ENCODE measurements around the gene SLC25A40.
"Not testable (repeated sequence)": the region's sequence is repeated elsewhere in the genome, so short reads cannot be mapped to it uniquely, and the experiment has no call there.

SLC25A40 gene, protein sequence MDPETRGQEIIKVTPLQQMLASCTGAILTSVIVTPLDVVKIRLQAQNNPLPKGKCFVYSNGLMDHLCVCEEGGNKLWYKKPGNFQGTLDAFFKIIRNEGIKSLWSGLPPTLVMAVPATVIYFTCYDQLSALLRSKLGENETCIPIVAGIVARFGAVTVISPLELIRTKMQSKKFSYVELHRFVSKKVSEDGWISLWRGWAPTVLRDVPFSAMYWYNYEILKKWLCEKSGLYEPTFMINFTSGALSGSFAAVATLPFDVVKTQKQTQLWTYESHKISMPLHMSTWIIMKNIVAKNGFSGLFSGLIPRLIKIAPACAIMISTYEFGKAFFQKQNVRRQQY

GRCh38 chr7:87876040-87876868, at the start of gene SLC25A40, which contains the start of gene DBF4:
SLC25A40 (minus strand) TSS chr7:87876360; CDS start chr7:87858727, 17,633 bp downstream.
DBF4 (plus strand) TSS chr7:87876493; CDS start chr7:87876733, 240 bp downstream.
- in situ Hi-C loops (cut with MboI; ENCODE audit: low sequenced_read_pairs), result no loop called here

DNA sequence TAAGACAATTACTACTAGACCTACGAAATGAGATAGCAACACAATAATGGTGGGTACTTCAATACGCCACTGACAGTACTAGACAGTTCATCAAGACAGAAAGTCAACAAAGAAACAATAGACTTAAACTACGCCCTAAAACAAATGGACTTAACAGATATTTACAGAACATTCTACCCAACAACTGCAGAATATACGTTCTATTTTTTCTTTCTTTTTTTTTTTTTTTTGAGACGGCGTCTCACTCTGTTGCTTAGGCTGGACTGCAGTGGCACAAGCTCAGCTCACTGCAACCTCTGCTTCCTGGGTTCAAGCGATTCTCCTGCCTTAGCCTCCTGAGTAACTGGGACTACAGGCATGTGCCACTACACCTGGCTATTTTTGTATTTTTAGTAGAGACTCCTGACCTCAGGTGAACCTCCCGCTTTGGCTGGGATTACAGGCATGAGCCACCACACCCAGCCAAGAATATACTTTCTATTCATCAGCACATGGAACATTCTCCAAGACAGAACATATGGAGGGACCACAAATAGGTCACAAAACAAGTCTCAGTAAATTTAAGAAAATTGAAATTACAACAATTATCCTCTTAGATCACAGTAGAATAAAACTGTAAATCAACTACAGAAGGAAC, 46.7 kb upstream of the SLC25A40 start:
- in situ Hi-C loops (cut with MboI; ENCODE audit: low sequenced_read_pairs), result not testable (repeated sequence)

DNA sequence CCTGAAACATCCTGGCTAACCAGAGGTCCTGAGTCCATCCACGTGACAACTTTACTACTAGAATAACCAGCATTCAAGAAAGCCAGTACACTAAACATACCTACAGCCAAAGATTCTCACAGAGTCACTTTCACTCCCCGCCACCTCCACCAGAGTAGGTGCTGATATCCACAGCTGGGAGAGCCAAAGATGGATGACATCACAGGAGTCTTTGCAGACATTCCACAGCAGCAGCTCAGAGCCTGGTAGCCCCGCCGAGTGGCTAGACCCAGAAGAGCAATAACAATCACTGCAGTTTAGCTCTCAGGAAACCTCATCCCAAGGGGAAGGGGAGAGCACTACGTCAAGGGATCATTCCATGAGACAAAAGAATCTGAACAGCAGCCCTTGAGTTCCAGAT, 44.4 kb upstream of the SLC25A40 start:
- in situ Hi-C loops (cut with MboI; ENCODE audit: low sequenced_read_pairs), result no loop called here

DNA sequence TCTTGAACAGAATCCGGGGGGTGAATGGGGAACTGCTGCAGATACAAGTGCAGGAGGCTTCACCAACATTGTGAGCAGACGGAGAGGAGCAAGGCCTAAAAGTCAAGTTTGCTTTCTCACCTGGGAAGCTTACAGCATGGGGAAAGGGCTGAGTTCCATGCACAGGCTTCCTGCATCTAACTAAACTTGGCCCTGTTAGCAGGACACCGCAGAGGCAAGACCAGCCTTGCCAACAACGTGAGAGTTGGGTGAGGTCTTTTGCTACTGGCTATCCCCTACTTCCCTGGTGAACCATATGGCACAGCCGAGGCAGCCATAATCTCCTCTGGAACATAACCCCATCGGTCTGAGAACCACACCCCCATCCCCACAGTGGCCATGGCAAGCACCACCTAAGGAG, 43.7 kb upstream of the SLC25A40 start:
- in situ Hi-C loops (cut with MboI; ENCODE audit: low sequenced_read_pairs), result no loop called here

DNA sequence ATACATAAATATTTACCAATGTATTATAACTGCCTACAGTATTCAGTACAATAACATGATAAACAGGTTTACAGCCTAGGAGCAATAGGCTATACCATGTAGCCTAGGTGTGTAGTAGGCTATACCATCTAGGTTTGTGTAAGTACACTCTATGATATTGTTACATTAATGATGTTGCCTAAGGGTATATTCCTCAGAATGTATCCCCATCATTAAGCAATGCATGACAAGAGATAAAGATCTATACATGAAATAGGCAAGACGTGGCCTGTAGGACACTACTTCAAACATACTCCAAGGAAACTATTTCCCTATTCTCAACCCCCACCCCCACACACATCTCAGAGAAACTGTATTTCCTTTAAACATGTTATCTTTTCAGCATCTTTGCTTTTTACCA, 42.6 kb upstream of the SLC25A40 start:
- in situ Hi-C loops (cut with MboI; ENCODE audit: low sequenced_read_pairs), result no loop called here

- in situ Hi-C loops (cut with MboI; ENCODE audit: low sequenced_read_pairs), result no loop called here
Observed at GRCh38 chr7:87912121-87912520, 36.0 kb upstream of the SLC25A40 start.

DNA sequence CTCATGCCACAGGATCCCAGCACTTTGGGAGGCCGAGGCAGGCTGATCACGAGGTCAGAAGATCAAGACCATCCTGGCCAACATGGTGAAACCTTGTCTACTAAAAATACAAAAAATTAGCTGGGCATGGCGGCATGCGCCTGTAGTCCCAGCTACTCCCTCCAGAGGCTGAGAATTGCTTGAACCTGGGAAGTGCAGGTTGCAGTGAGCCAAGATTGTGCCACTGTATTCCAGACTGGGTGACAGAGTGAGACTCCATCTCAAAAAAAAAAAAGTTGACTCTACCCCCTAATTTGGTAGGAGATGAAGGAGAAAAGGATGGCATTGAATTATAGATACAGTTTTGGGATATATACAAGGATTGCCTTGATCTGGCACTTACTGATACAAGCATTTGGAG, 32.7 kb upstream of the SLC25A40 start:
- in situ Hi-C loops (cut with MboI; ENCODE audit: low sequenced_read_pairs), result not testable (repeated sequence)

DNA sequence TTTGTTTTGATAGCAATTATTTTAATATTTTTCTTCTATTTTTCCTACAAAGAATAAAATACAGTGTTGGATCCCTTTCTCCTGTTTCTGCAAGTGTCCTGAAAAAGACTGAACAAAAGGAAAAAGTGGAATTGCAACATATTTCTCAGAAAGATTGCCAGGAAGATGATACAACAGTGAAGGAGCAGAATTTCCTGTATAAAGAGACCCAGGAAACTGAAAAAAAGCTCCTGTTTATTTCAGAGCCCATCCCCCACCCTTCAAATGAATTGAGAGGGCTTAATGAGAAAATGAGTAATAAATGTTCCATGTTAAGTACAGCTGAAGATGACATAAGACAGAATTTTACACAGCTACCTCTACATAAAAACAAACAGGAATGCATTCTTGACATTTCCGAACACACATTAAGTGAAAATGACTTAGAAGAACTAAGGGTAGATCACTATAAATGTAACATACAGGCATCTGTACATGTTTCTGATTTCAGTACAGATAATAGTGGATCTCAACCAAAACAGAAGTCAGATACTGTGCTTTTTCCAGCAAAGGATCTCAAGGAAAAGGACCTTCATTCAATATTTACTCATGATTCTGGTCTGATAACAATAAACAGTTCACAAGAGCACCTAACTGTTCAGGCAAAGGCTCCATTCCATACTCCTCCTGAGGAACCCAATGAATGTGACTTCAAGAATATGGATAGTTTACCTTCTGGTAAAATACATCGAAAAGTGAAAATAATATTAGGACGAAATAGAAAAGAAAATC, 31.2 kb upstream of the SLC25A40 start:
- in situ Hi-C loops (cut with MboI; ENCODE audit: low sequenced_read_pairs), result not testable (repeated sequence)

DNA sequence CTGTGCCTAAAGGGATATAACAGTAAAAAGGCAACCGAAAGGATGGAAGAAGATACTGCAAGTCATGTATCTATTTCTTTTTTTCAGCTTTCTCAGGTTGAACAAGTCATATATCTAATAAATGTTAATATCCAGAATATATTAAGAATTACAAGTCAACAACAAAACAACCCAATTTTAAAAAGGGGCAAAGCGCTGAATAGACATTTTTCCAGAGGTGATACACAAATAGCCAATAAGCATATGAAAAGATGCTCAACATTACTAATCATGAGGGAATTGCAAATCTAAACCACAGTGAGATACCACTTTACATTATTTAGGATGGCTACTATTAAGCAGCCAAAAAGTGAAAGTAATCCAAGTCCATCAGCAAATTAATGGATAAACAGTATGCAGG, 23.1 kb upstream of the SLC25A40 start:
- in situ Hi-C loops (cut with MboI; ENCODE audit: low sequenced_read_pairs), result no loop called here

- in situ Hi-C loops (cut with MboI; ENCODE audit: low sequenced_read_pairs), result no loop called here
Observed at GRCh38 chr7:87895363-87895762, 19.2 kb upstream of the SLC25A40 start.

GRCh38 chr7:87886875-87887274, 10.7 kb upstream of the SLC25A40 start:
- in situ Hi-C loops (cut with MboI; ENCODE audit: low sequenced_read_pairs), result loop anchor here (10.0 kb wide), 1 partner anchor 82 kb away; no protein-coding TSS in a partner anchor

- in situ Hi-C loops (cut with MboI; ENCODE audit: low sequenced_read_pairs), result loop anchor here (10.0 kb wide), 1 partner anchor 80 kb away; no protein-coding TSS in a partner anchor
Observed at GRCh38 chr7:87885018-87885417, 8.9 kb upstream of the SLC25A40 start.

GRCh38 chr7:87882151-87882937, 6.2 kb upstream of the SLC25A40 start:
- in situ Hi-C loops (cut with MboI; ENCODE audit: low sequenced_read_pairs), result loop anchor here (10.0 kb wide), 1 partner anchor 78 kb away; no protein-coding TSS in a partner anchor

GRCh38 chr7:87878208-87878735, 2.1 kb upstream of the SLC25A40 start:
- in situ Hi-C loops (cut with MboI; ENCODE audit: low sequenced_read_pairs), result no loop called here

DNA sequence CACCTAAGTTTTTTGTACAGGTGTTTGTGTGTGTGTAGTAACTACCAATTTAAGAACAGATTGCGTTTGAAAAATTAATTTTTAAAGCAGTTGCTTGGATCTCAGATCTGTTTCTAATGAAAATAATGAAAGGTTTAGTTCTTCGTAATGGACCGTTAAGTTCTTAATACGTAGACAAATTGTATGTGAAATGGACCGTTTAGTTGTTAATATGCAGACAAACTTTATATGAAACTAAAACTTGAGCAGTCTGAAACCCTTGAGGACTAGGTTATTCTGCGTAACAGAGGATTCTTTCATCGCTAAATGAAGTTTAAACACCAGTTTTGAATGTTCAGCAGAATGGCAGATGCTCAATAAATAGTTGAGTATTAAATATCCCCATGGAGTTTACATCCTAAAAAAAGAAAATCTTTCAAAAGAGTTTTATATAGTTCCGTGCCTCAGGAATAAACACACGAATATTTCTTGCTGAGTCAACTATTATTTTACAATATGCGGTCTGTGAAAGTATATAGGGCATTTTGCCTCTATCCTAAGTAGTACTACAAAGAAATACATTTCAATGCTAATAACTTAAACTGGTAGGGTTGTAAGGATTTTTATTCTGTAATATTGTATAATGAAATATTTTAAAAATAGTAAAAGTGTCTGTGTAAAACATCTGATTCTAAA, 1.3 kb upstream of the SLC25A40 start:
- in situ Hi-C loops (cut with MboI; ENCODE audit: low sequenced_read_pairs), result no loop called here

GRCh38 chr7:87876869-87877234, 692 bp upstream of the SLC25A40 start:
- in situ Hi-C loops (cut with MboI; ENCODE audit: low sequenced_read_pairs), result no loop called here

GRCh38 chr7:87875151-87876039, 765 bp downstream of the SLC25A40 start:
- in situ Hi-C loops (cut with MboI; ENCODE audit: low sequenced_read_pairs), result no loop called here

GRCh38 chr7:87874066-87874465, 2.1 kb downstream of the SLC25A40 start:
- in situ Hi-C loops (cut with MboI; ENCODE audit: low sequenced_read_pairs), result no loop called here

All from HL-60/S4 treated with retinoic acid at 250 ng/mL for 4 days and 3 days (cell line).